Loucy (cell line): ENCODE measurements around the gene DPM2.

ENCODE experiments used
- H2AFZ ChIP-seq: fragments of 200-600 bp; sonication (generic); 2 replicates; pipeline ENCODE4 v1.6.0; 2016; ENCODE audit warnings: antibody characterized with exemption, mild to moderate bottlenecking, low read length, moderate library complexity
- H3F3A ChIP-seq: fragments of 200-600 bp; 2 replicates; pipeline ENCODE4 v1.6.0; 2016; ENCODE audit warnings: antibody characterized with exemption, low read depth, mild to moderate bottlenecking
- H3K27me3 ChIP-seq: fragments of 200-600 bp; sonication (generic); 2 replicates; pipeline ENCODE4 v1.6.1; 2014; ENCODE audit warnings: low read length, mild to moderate bottlenecking; ENCODE audit not compliant: insufficient read depth, poor library complexity, severe bottlenecking
- H3K36me3 ChIP-seq: fragments of 200-600 bp; sonication (generic); 2 replicates; pipeline ENCODE4 v1.6.1; 2016; ENCODE audit warnings: low read length; ENCODE audit not compliant: insufficient read depth
- H3K4me1 ChIP-seq: fragments of 200-600 bp; sonication (generic); 2 replicates; pipeline ENCODE4 v1.5.1; 2014; ENCODE audit warnings: low read length, mild to moderate bottlenecking; ENCODE audit not compliant: insufficient read depth, poor library complexity, severe bottlenecking
- H3K4me2 ChIP-seq: fragments of 200-600 bp; sonication (generic); 2 replicates; pipeline ENCODE4 v1.6.0; 2014; ENCODE audit warnings: antibody characterized with exemption, low read length, low read depth, mild to moderate bottlenecking; ENCODE audit not compliant: poor library complexity, severe bottlenecking
- H3K4me3 ChIP-seq: fragments of 200-600 bp; sonication (generic); 2 replicates; pipeline ENCODE4 v1.5.1; 2014; ENCODE audit warnings: low read length, mild to moderate bottlenecking, mixed read lengths; ENCODE audit not compliant: poor library complexity, severe bottlenecking
- H3K79me2 ChIP-seq: fragments of 200-600 bp; sonication (generic); 2 replicates; pipeline ENCODE4 v1.6.1; 2014; ENCODE audit warnings: low read length; ENCODE audit not compliant: insufficient read depth
- H3K9ac ChIP-seq: fragments of 200-600 bp; sonication (generic); 2 replicates; pipeline ENCODE4 v1.6.0; 2014; ENCODE audit warnings: mild to moderate bottlenecking, low read depth, low read length, moderate library complexity; ENCODE audit not compliant: poor library complexity, severe bottlenecking
- H3K9me2 ChIP-seq: fragments of 200-600 bp; sonication (generic); replicated peaks from 2 replicates; pipeline ENCODE4 v1.6.1; 2016; ENCODE audit warnings: low read depth, low read length, mixed read lengths
- H3K9me3 ChIP-seq: fragments of 200-600 bp; sonication (generic); 2 replicates; pipeline ENCODE4 v1.6.1; 2014; ENCODE audit warnings: mild to moderate bottlenecking, antibody characterized with exemption, low read length, low read depth; ENCODE audit not compliant: insufficient read depth
- H4K20me1 ChIP-seq: fragments of 200-600 bp; sonication (generic); 2 replicates; pipeline ENCODE4 v1.6.0; 2014; ENCODE audit warnings: antibody characterized with exemption, low read length, mild to moderate bottlenecking; ENCODE audit not compliant: insufficient read depth, poor library complexity, severe bottlenecking
- EZH2phosphoT487 ChIP-seq: fragments of 200-600 bp; IDR thresholded peaks from 2 replicates; pipeline ENCODE4 v1.6.1; 2018; ENCODE audit warnings: antibody characterized with exemption, mild to moderate bottlenecking, moderate library complexity, borderline replicate concordance
- TF ChIP-seq, protein P1 (sequence below): fragments of 200-600 bp; sonication (generic); conservative IDR thresholded peaks from 2 replicates; pipeline ENCODE4 v1.5.1; 2014; ENCODE audit warnings: mild to moderate bottlenecking, antibody characterized with exemption, low read length

The DPM2 gene

DNA sequence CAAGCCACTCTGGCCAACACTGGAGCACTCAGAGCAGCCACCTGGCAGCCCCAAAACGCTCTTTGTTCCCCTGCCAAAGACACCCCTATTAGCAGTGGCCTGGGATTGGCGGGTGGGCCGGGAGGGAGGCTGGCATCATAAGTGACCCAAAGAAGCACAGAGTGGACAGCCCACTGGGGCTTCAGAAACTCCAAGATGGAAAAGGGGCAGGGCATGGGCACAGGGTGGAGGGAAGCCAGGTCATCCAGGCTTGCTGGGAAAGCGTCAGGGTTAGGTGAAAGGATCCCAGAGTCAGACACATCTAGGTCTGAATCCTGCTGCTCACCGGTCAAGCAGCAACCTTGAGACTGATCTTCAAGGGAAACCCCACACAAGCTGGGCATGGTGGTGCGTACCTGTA lies 28.3 kb upstream of the DPM2 start:
- peaks cover 46% of the 10 kb centered on the region for H3K4me1 ChIP-seq
- no peak overlapping the region for H3K4me2 ChIP-seq
- H3K4me3 ChIP-seq, result no peak overlapping the region
- H3K9me2 ChIP-seq, result no peaks in the 10 kb centered on the region
- H3F3A ChIP-seq, result no peaks in the 10 kb centered on the region
- H3K9me3 ChIP-seq, result no peaks in the 10 kb centered on the region
- TF ChIP-seq EZH2phosphoT487, result no peak
- TF ChIP-seq, protein P1, sequence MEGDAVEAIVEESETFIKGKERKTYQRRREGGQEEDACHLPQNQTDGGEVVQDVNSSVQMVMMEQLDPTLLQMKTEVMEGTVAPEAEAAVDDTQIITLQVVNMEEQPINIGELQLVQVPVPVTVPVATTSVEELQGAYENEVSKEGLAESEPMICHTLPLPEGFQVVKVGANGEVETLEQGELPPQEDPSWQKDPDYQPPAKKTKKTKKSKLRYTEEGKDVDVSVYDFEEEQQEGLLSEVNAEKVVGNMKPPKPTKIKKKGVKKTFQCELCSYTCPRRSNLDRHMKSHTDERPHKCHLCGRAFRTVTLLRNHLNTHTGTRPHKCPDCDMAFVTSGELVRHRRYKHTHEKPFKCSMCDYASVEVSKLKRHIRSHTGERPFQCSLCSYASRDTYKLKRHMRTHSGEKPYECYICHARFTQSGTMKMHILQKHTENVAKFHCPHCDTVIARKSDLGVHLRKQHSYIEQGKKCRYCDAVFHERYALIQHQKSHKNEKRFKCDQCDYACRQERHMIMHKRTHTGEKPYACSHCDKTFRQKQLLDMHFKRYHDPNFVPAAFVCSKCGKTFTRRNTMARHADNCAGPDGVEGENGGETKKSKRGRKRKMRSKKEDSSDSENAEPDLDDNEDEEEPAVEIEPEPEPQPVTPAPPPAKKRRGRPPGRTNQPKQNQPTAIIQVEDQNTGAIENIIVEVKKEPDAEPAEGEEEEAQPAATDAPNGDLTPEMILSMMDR, result no peak
- peaks cover 12% of the 10 kb centered on the region for H4K20me1 ChIP-seq
- peaks cover 92% of the 10 kb centered on the region for H3K79me2 ChIP-seq
- H3K36me3 ChIP-seq, result no peaks in the 10 kb centered on the region; the same call in 1 of the 2 replicates
- H2AFZ ChIP-seq, result no peak overlapping the region
- H3K9ac ChIP-seq, result no peak overlapping the region
- H3K27me3 ChIP-seq, result no peaks in the 10 kb centered on the region

DNA sequence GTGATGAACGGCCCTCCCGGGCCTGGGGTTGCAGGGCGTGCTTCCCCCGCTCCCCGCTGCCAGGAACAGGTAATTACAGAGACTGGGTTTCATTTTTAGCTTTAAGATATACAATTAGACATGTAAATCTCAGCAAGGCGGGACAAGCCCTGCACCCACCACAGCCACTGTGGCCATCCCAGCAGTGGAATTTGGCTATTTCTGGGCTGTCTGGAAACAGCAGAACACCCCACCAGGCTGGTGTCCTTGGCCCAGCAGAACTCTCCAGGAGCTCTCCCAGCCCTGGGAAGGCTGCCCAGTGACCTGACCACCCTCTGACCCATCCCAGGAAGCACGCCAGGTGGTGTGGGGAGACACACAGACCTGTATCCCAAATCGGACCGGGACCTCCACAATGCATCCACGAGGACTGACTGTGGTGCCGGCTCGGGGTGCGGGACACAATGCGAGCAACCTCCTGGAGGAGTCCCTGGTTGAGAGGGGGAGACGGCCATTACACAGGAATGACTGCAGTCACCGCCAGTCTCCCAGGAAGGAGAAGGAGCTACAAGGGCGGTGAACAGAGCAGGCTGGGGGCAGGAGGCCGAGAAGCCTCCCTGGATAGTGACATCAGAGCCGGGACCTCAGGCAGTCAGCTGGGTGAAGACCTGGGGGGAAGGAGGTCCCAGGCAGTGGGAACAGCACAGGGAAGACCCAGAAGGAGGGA lies 25.9 kb upstream of the DPM2 start:
- H3K27me3 ChIP-seq, result no peaks in the 10 kb centered on the region
- H3K4me1 ChIP-seq, result peaks cover 21% of the 10 kb centered on the region
- TF ChIP-seq EZH2phosphoT487, result no peak
- TF ChIP-seq, protein P1, result no peak
- no peak overlapping the region for H3K9ac ChIP-seq
- H3F3A ChIP-seq, result no peaks in the 10 kb centered on the region
- no peaks in the 10 kb centered on the region for H3K9me3 ChIP-seq
- no peaks in the 10 kb centered on the region for H4K20me1 ChIP-seq
- H3K36me3 ChIP-seq, result no peaks in the 10 kb centered on the region; the same call in 1 of the 2 replicates
- H3K79me2 ChIP-seq, result peaks cover 86% of the 10 kb centered on the region
- H3K4me3 ChIP-seq, result no peak overlapping the region
- no peak overlapping the region for H3K4me2 ChIP-seq
- H3K9me2 ChIP-seq, result no peaks in the 10 kb centered on the region
- no peak overlapping the region for H2AFZ ChIP-seq

DNA sequence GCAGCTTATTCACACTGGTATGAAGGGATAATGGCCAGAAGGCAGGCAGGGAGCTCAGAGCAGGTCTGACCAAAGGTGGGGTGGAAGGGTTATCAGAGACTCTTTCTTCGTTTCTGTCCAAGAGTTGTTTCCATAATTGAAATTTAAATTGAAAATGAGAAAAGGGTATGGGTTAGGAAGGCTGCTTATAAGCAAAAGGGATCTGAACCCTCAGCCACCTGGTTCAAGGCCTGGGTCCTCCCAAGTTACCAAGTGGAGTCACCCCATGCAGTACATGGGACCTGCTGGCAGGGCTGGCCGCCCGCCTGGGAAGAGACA lies 25.3 kb upstream of the DPM2 start:
- Histone ChIP-seq H3K4me1 (peaks cover 16% of the 10 kb centered on the region), H3K4me3 (no peak overlapping the region), H3K9ac (no peak overlapping the region)

More for the DNA sequence above, 25.3 kb upstream of the DPM2 start:
- Histone ChIP-seq H3F3A (no peaks in the 10 kb centered on the region), H2AFZ (no peak overlapping the region), H3K4me2 (no peak overlapping the region), H4K20me1 (no peaks in the 10 kb centered on the region), H3K27me3 (no peaks in the 10 kb centered on the region), H3K36me3 (no peaks in the 10 kb centered on the region; the same call in 1 of the 2 replicates), H3K79me2 (peaks cover 86% of the 10 kb centered on the region), H3K9me3 (no peaks in the 10 kb centered on the region), H3K9me2 (no peaks in the 10 kb centered on the region)
- TF ChIP-seq, protein P1, result no peak
- no peak for TF ChIP-seq EZH2phosphoT487
